K562 (cell line): ENCODE results near the gene SLC29A4.

Experiments used
- EP300 ChIP-seq: IDR thresholded peaks from 2 replicates; pipeline ENCODE4 v1.6.1; 2012; ENCODE audit warnings: low read length, improper control_type of control experiment
- ETV6 ChIP-seq, 3 experiments: fragments of 150-350 bp in 1 of 3; sonication (generic) in 1 of 3; formaldehyde crosslinking in 1 of 3; IDR thresholded peaks; 2 replicates each; pipeline versions ENCODE4 v1.6.1 to v1.8.0; 2014 to 2022; ENCODE audit warnings: borderline replicate concordance in 2 of 3, low read depth in 2 of 3, antibody characterized with exemption in 1 of 3, low read length in 1 of 3, mild to moderate bottlenecking in 1 of 3, missing genetic modification reagents in 1 of 3
- HEY1 ChIP-seq: fragments of 250-450 bp; sonication (Bioruptor Pico); IDR thresholded peaks from 2 replicates; pipeline ENCODE4 v1.5.0; 2020; ENCODE audit warnings: mild to moderate bottlenecking, moderate library complexity, borderline replicate concordance
- IRF2 ChIP-seq: sonication (generic); formaldehyde crosslinking; IDR thresholded peaks from 2 replicates; pipeline ENCODE4 v1.8.1; 2022; ENCODE audit warnings: mild to moderate bottlenecking, missing genetic modification reagents
- MLLT1 ChIP-seq, 2 experiments: fragments of 450-650 bp; IDR thresholded peaks; 2 replicates each; pipeline ENCODE4 v1.6.1; 2016
- MYNN ChIP-seq, 2 experiments: sonication (generic); formaldehyde crosslinking in 1 of 2; IDR thresholded peaks; 2 replicates each; pipeline versions ENCODE4 v1.5.0 to v1.6.1; 2016 to 2020; ENCODE audit warnings: antibody characterized with exemption in 1 of 2, missing genetic modification reagents in 1 of 2
- POLR2A ChIP-seq: fragments of 450-650 bp; conservative IDR thresholded peaks from 2 replicates; pipeline ENCODE4 v1.6.1; 2016
- SIN3A ChIP-seq, 2 experiments: fragments of 150-350 bp in 1 of 2; IDR thresholded peaks; 2 replicates each; pipeline ENCODE4 v1.6.1; 2011 to 2016; ENCODE audit warnings: borderline replicate concordance in 2 of 2, low read depth in 2 of 2, low read length in 2 of 2, mild to moderate bottlenecking in 2 of 2, moderate library complexity in 2 of 2; ENCODE audit not compliant: control insufficient read depth in 1 of 2
- SRSF1 ChIP-seq: fragments of 200-400 bp; formaldehyde crosslinking; IDR thresholded peaks from 2 replicates; pipeline ENCODE4 v1.6.1; 2017; ENCODE audit warnings: mild to moderate bottlenecking, low read depth, low read length, moderate library complexity
- TEAD4 ChIP-seq, 2 experiments: sonication (generic) in 1 of 2; formaldehyde crosslinking in 1 of 2; IDR thresholded peaks; 2 replicates each; pipeline versions ENCODE4 v1.6.1 to v1.8.0; 2012 to 2022; ENCODE audit warnings: borderline replicate concordance in 1 of 2, inconsistent platforms in 1 of 2, low read length in 1 of 2, mild to moderate bottlenecking in 1 of 2, missing genetic modification reagents in 1 of 2
- ZBTB1 ChIP-seq: sonication (generic); formaldehyde crosslinking; IDR thresholded peaks from 2 replicates; pipeline ENCODE4 v1.8.1; 2023; ENCODE audit warnings: missing genetic modification reagents, low read depth, mild to moderate bottlenecking, borderline replicate concordance
- ZNF140 ChIP-seq: fragments of 250-450 bp; sonication (Bioruptor Pico); IDR thresholded peaks from 2 replicates; pipeline ENCODE4 v1.8.0; 2021; ENCODE audit warnings: moderate library complexity, mild to moderate bottlenecking, inconsistent platforms
- TF ChIP-seq, protein P1 (sequence below), 3 experiments: IDR thresholded peaks in 2 of 3; conservative IDR thresholded peaks in 1 of 3; 2 replicates each; pipeline ENCODE4 v1.5.1; 2011 to 2012; ENCODE audit warnings: low read length in 3 of 3, mild to moderate bottlenecking in 3 of 3, control low read depth in 2 of 3, improper control_type of control experiment in 1 of 3, inconsistent platforms in 1 of 3, low read depth in 1 of 3, mixed read lengths in 1 of 3, moderate library complexity in 1 of 3; ENCODE audit not compliant: insufficient read depth in 2 of 3

DNA sequence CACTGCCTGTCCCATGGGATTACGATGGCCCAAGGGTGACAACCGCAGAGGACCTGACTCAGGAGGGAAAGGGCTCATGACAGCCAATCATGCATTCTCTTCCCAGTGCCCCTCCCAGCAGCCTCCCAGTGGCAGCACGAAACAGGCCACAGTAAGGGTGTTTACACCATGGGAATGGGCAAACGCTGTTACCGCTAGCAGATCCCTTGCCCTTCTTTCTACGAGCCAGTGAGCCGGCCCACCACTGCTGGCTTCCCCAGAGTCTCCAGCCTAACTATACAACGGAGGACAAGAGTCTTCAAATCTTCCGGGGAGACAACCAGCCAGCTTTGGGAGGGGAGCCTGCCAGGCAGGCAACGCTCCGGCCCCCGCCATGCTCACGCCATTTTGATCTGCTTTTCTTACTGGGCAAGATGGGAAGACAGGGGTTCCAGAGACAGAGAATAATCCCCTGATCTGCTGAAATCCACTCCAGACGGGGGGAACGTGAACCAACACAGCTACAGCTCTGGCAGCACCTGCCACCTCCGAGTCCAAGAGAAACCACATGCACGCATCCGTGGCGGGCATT, 69.8 kb downstream of the SLC29A4 start:
- no peak for TF ChIP-seq MLLT1 (IDR thresholded peaks at IDR 0.05)
- no peak for TF ChIP-seq EP300
- no peak for TF ChIP-seq HEY1 (CRISPR knock-in tag)
- no peak for TF ChIP-seq SRSF1
- TF ChIP-seq POLR2A, result no peak
- TF ChIP-seq TEAD4 (IDR thresholded peaks at IDR 0.05; ENCODE audit: low read length), result no peak
- TF ChIP-seq TEAD4 (CRISPR knock-in tag; IDR thresholded peaks at IDR 0.05; ENCODE audit: borderline replicate concordance), result no peak
- TF ChIP-seq IRF2 (CRISPR knock-in tag), result no peak
- no peak for TF ChIP-seq ZNF140 (CRISPR knock-in tag)
- TF ChIP-seq MYNN (IDR thresholded peaks at IDR 0.05), result no peak
- TF ChIP-seq MYNN (CRISPR knock-in tag; IDR thresholded peaks at IDR 0.05), result no peak
- no peak for TF ChIP-seq ZBTB1 (CRISPR knock-in tag)
- TF ChIP-seq, protein P1, sequence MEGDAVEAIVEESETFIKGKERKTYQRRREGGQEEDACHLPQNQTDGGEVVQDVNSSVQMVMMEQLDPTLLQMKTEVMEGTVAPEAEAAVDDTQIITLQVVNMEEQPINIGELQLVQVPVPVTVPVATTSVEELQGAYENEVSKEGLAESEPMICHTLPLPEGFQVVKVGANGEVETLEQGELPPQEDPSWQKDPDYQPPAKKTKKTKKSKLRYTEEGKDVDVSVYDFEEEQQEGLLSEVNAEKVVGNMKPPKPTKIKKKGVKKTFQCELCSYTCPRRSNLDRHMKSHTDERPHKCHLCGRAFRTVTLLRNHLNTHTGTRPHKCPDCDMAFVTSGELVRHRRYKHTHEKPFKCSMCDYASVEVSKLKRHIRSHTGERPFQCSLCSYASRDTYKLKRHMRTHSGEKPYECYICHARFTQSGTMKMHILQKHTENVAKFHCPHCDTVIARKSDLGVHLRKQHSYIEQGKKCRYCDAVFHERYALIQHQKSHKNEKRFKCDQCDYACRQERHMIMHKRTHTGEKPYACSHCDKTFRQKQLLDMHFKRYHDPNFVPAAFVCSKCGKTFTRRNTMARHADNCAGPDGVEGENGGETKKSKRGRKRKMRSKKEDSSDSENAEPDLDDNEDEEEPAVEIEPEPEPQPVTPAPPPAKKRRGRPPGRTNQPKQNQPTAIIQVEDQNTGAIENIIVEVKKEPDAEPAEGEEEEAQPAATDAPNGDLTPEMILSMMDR (IDR thresholded peaks at IDR 0.05 in 2 of 3, conservative IDR thresholded peaks at IDR 0.05 in 1 of 3; ENCODE audit: insufficient read depth in 2 of 3, low read depth in 1 of 3, low read length in 3 of 3), result no peak
- TF ChIP-seq SIN3A (IDR thresholded peaks at IDR 0.05; ENCODE audit: borderline replicate concordance in 2 of 2, control insufficient read depth in 1 of 2, low read depth in 2 of 2, low read length in 2 of 2), result no peak
- TF ChIP-seq ETV6 (IDR thresholded peaks at IDR 0.05; ENCODE audit: borderline replicate concordance in 1 of 2, low read depth in 2 of 2, low read length in 1 of 2), result no peak
- no peak for TF ChIP-seq ETV6 (CRISPR knock-in tag; IDR thresholded peaks at IDR 0.05; ENCODE audit: borderline replicate concordance)
